Hepatocyte (in vitro differentiated cells): Measurements from ENCODE around the gene TMEM74B. TPM values are rescaled to one million over a fixed set of nuclear protein-coding genes. Genes with fewer than 3 reads are reported as not detected.

ENCODE experiments used
- DNase-seq: peaks from one replicate; pipeline ENCODE4 v3.0.0-alpha.2; 2016; ENCODE audit warnings: low spot score
- H2AFZ ChIP-seq: fragments of 200-600 bp; sonication (generic); 2 replicates; pipeline ENCODE4 v1.6.0; 2016; ENCODE audit warnings: antibody characterized with exemption, mild to moderate bottlenecking
- H3K27ac ChIP-seq: fragments of 200-600 bp; sonication (generic); 2 replicates; pipeline ENCODE4 v1.5.1; 2016; ENCODE audit warnings: mild to moderate bottlenecking
- H3K27me3 ChIP-seq: fragments of 200-600 bp; sonication (generic); 2 replicates; pipeline ENCODE4 v1.6.1; 2016
- H3K36me3 ChIP-seq: fragments of 200-600 bp; sonication (generic); replicated peaks from 2 replicates; pipeline ENCODE4 v1.5.1; 2016; ENCODE audit warnings: low read depth; ENCODE audit not compliant: insufficient read depth
- H3K4me1 ChIP-seq: fragments of 200-600 bp; sonication (generic); 2 replicates; pipeline ENCODE4 v1.5.1; 2016; ENCODE audit warnings: mild to moderate bottlenecking, moderate library complexity; ENCODE audit not compliant: insufficient read depth
- H3K4me2 ChIP-seq: fragments of 200-600 bp; sonication (generic); 2 replicates; pipeline ENCODE4 v1.6.0; 2016
- H3K4me3 ChIP-seq: fragments of 200-600 bp; sonication (generic); 2 replicates; pipeline ENCODE4 v1.5.1; 2016; ENCODE audit warnings: mild to moderate bottlenecking
- H3K79me2 ChIP-seq: fragments of 200-600 bp; sonication (generic); 2 replicates; pipeline ENCODE4 v1.6.0; 2017; ENCODE audit warnings: mild to moderate bottlenecking
- H3K9me2 ChIP-seq: fragments of 200-600 bp; sonication (generic); replicated peaks from 2 replicates; pipeline ENCODE4 v1.6.0; 2017; ENCODE audit warnings: mild to moderate bottlenecking; ENCODE audit not compliant: insufficient read depth
- H3K9me3 ChIP-seq: fragments of 200-600 bp; sonication (generic); 2 replicates; pipeline ENCODE4 v1.5.1; 2016; ENCODE audit warnings: low read depth, mild to moderate bottlenecking
- H4K20me1 ChIP-seq: fragments of 200-600 bp; sonication (generic); 2 replicates; pipeline ENCODE4 v1.6.0; 2016; ENCODE audit warnings: mild to moderate bottlenecking; ENCODE audit not compliant: insufficient read depth, poor library complexity, severe bottlenecking
- EZH2 ChIP-seq: fragments of 200-600 bp; sonication (generic); IDR thresholded peaks from 2 replicates; pipeline ENCODE4 v1.6.1; 2016; ENCODE audit warnings: antibody characterized with exemption, mild to moderate bottlenecking, borderline replicate concordance
- EZH2phosphoT487 ChIP-seq: fragments of 200-600 bp; sonication (generic); IDR thresholded peaks from one replicate; pipeline ENCODE4 v1.6.1; 2018; ENCODE audit warnings: antibody characterized with exemption, mild to moderate bottlenecking, low read depth, moderate library complexity; ENCODE audit not compliant: unreplicated experiment, severe bottlenecking
- WGBS: methylation state at CpG from one replicate; pipeline ENCODE4 v1.1.6; 2016; ENCODE audit warnings: low lambda C conversion rate; ENCODE audit errors: missing lambda C conversion rate; 5-methylcytosine and 5-hydroxymethylcytosine counted together
- polyA plus RNA-seq: library from polyadenylated mRNA; unstranded; fragments of >200 nt; fragmentation: Nextera tagmentation; extraction: Ambion mirVana; gene quantifications from 2 replicates; pipeline ENCODE4 v1.2.1, GENCODE V29; 2016
- total RNA-seq: library from RNA; depleted of rRNA; stranded (reverse); fragments of >200 nt; gene quantifications from 2 replicates; pipeline ENCODE4 v1.2.3, GENCODE V29; 2014
- TF ChIP-seq, protein P1 (sequence below): fragments of 200-600 bp; sonication (generic); IDR thresholded peaks from 2 replicates; pipeline ENCODE4 v1.5.1; 2016; ENCODE audit warnings: antibody characterized with exemption, mild to moderate bottlenecking; ENCODE audit not compliant: poor library complexity

Gene TMEM74B
- total and polyA plus RNA-seq, 2 experiments from 2014 or later: 5.2 to 5.5 TPM

DNA sequence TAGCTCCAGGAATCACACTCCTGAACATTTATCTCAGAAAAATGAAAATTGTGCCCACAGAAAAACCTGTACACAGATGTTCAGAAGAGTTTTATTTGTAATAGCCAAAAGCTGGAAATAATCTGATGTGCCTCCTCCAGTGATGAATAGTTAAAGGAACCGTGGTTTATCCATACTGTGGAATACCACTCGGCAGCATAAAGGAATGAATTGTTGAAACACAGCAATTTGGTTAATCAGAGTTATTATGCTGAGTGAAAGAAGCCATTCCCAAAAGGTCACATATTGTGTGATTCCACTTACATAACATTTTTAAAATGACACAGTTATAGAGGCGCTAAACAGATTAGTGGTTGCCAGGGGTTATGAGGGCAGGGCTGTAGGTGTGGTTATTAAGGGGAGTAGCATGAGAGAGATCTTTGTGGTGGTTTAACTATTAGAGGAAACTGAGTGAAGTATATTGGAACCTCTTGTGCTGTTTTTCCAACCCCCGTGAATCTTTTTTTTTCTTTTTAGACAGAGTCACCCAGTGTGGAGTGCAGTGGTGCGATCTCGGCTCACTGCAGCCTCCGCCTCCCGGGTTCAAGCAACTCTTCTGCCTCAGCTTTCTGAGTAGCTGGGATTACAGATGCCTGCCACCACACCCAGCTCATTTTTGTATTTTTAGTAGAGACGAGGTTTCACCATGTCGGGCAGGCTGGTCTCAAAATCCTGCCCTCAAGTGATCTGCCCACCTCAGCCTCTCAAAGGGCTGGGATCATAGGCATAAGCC lies 40.2 kb downstream of the TMEM74B start:
- Histone ChIP-seq H4K20me1 (no peaks in the 10 kb centered on the region), H3K9me2 (no peaks in the 10 kb centered on the region), H3K79me2 (peaks cover under 1% of the 10 kb centered on the region), H3K27me3 (no peaks in the 10 kb centered on the region), H3K27ac (no peak overlapping the region), H3K4me3 (no peak overlapping the region), H3K4me1 (no peaks in the 10 kb centered on the region), H3K36me3 (no peaks in the 10 kb centered on the region), H2AFZ (no peak overlapping the region), H3K9me3 (no peaks in the 10 kb centered on the region), H3K4me2 (no peak overlapping the region)
- 90% methylated on average over 10 of the region's 10 CpGs for WGBS
- TF ChIP-seq, protein P1, sequence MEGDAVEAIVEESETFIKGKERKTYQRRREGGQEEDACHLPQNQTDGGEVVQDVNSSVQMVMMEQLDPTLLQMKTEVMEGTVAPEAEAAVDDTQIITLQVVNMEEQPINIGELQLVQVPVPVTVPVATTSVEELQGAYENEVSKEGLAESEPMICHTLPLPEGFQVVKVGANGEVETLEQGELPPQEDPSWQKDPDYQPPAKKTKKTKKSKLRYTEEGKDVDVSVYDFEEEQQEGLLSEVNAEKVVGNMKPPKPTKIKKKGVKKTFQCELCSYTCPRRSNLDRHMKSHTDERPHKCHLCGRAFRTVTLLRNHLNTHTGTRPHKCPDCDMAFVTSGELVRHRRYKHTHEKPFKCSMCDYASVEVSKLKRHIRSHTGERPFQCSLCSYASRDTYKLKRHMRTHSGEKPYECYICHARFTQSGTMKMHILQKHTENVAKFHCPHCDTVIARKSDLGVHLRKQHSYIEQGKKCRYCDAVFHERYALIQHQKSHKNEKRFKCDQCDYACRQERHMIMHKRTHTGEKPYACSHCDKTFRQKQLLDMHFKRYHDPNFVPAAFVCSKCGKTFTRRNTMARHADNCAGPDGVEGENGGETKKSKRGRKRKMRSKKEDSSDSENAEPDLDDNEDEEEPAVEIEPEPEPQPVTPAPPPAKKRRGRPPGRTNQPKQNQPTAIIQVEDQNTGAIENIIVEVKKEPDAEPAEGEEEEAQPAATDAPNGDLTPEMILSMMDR: no peak
- TF ChIP-seq EZH2phosphoT487 (no peak), EZH2 (no peak)
- DNase-seq: no peak

DNA sequence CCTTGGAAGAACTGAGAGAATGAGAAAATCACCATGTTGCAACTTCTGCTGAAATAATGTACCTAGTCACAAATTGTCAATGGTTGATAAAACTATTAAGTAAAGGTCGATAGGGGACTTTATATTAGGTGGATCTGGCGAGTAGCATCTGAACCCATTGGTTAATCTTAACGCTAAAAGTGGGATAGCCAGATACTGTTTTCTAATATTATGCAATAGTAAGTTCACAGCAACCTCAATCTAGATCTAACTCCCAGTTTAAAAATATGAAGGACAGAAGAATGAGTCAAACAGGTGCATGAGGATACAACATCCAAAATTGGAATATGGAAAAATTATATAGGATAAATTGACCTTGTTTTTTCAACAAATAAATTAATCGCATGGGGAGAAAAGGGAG lies 47.5 kb downstream of the TMEM74B start:
- DNase-seq: no peak
- Histone ChIP-seq H3K9me2 (no peaks in the 10 kb centered on the region), H2AFZ (no peak overlapping the region), H3K4me3 (no peak overlapping the region), H3K27me3 (no peaks in the 10 kb centered on the region), H3K4me1 (no peaks in the 10 kb centered on the region), H3K9me3 (peaks cover 5% of the 10 kb centered on the region), H3K4me2 (no peak overlapping the region), H3K27ac (no peak overlapping the region), H3K79me2 (peaks cover 14% of the 10 kb centered on the region), H3K36me3 (no peaks in the 10 kb centered on the region), H4K20me1 (peaks cover 4% of the 10 kb centered on the region)
- 87% methylated on average over 4 of the region's 4 CpGs for WGBS
- TF ChIP-seq, protein P1: no peak
- TF ChIP-seq EZH2 (no peak), EZH2phosphoT487 (no peak)

- Histone ChIP-seq H3K9me2 (no peaks in the 10 kb centered on the region), H2AFZ (no peak overlapping the region), H3K4me3 (no peak overlapping the region), H3K27ac (no peak overlapping the region), H3K79me2 (peaks cover 24% of the 10 kb centered on the region), H3K9me3 (peaks cover 5% of the 10 kb centered on the region), H3K4me1 (no peaks in the 10 kb centered on the region), H3K36me3 (no peaks in the 10 kb centered on the region), H3K4me2 (no peak overlapping the region), H3K27me3 (no peaks in the 10 kb centered on the region), H4K20me1 (peaks cover 4% of the 10 kb centered on the region)
- TF ChIP-seq EZH2phosphoT487 (no peak), EZH2 (no peak)
- TF ChIP-seq, protein P1: no peak
- DNase-seq: no peak
- 98% methylated on average over 12 of the region's 12 CpGs for WGBS
Measured at GRCh38 chr20:1134836-1135235, 49.9 kb downstream of the TMEM74B start.
